ENCODE results near the gene EEF2K. TPM values are rescaled to one million over a fixed set of nuclear protein-coding genes. Genes with fewer than 3 reads are reported as not detected.

EEF2K gene
- total RNA-seq, 1 experiment from 2014 or later, result 9.1 TPM

- Histone ChIP-seq H3K36me3 (ENCODE audit: low read depth, low read length) (peaks cover 3% of the 10 kb centered on the region; the same call in 1 of the 2 replicates), H3K4me3 (ENCODE audit: low read length) (no peak overlapping the region), H3K9ac (ENCODE audit: low read length) (no peak overlapping the region), H4K20me1 (ENCODE audit: low read length) (no peaks in the 10 kb centered on the region), H3K27me3 (ENCODE audit: low read length) (no peaks in the 10 kb centered on the region), H3K79me2 (ENCODE audit: low read length) (no peaks in the 10 kb centered on the region), H3K4me1 (ENCODE audit: insufficient read depth, low read length) (no peaks in the 10 kb centered on the region), H3F3A (ENCODE audit: low read length, unreplicated experiment) (no peaks in the 10 kb centered on the region), H3K9me3 (ENCODE audit: low read length) (no peaks in the 10 kb centered on the region), H3K9me2 (replicated peaks; ENCODE audit: low read length) (no peaks in the 10 kb centered on the region), H3K4me2 (ENCODE audit: low read length) (no peak overlapping the region), H2AFZ (ENCODE audit: low read length) (no peak overlapping the region), H3K27ac (ENCODE audit: low read length) (no peak overlapping the region)
- BruUV-seq (replicated peaks), result no TSS peak
- CTCF ChIA-PET, result no interaction called here
- POLR2A ChIA-PET (ENCODE audit: unreplicated experiment), result no interaction called here
- ATAC-seq (no peak), DNase-seq (no peak)
- intact Hi-C loops (cut with micrococcal nuclease), result no loop called here
- TF ChIP-seq EZH2 (IDR thresholded peaks at IDR 0.05; ENCODE audit: low read length, unreplicated experiment) (no peak), EZH2phosphoT487 (IDR thresholded peaks at IDR 0.05; ENCODE audit: borderline replicate concordance, low read length) (no peak)
- TF ChIP-seq, protein P1, sequence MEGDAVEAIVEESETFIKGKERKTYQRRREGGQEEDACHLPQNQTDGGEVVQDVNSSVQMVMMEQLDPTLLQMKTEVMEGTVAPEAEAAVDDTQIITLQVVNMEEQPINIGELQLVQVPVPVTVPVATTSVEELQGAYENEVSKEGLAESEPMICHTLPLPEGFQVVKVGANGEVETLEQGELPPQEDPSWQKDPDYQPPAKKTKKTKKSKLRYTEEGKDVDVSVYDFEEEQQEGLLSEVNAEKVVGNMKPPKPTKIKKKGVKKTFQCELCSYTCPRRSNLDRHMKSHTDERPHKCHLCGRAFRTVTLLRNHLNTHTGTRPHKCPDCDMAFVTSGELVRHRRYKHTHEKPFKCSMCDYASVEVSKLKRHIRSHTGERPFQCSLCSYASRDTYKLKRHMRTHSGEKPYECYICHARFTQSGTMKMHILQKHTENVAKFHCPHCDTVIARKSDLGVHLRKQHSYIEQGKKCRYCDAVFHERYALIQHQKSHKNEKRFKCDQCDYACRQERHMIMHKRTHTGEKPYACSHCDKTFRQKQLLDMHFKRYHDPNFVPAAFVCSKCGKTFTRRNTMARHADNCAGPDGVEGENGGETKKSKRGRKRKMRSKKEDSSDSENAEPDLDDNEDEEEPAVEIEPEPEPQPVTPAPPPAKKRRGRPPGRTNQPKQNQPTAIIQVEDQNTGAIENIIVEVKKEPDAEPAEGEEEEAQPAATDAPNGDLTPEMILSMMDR (conservative IDR thresholded peaks at IDR 0.05; ENCODE audit: low read depth, low read length), result no peak
Observed at GRCh38 chr16:22222006-22222405, 15.9 kb downstream of the EEF2K start.

DNA sequence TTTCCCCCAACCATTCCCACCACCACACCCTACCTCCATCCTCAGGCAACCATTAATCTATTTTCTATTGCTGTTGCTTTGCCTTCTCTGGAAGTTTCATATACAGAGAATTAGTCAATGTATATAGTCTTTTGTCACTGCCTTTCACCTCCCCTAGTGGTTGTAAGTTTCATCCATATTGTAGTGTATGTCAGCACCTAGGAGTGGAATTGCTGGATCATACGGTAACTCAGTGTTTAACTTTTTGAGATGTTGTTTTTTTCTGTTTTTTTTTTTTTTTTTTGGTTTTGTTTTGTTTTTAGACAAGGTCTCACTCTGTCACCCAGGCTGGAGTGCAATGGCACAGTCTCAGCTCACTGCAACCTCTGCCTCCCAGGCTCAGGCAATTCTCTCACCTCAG, 16.9 kb downstream of the EEF2K start:
- Histone ChIP-seq H3K9me2 (replicated peaks; ENCODE audit: low read length) (no peaks in the 10 kb centered on the region), H3K4me1 (ENCODE audit: insufficient read depth, low read length) (no peaks in the 10 kb centered on the region), H3K9me3 (ENCODE audit: low read length) (no peaks in the 10 kb centered on the region), H3K9ac (ENCODE audit: low read length) (no peak overlapping the region), H3K27ac (ENCODE audit: low read length) (no peak overlapping the region), H3K4me3 (ENCODE audit: low read length) (no peak overlapping the region), H2AFZ (ENCODE audit: low read length) (no peak overlapping the region), H3K79me2 (ENCODE audit: low read length) (no peaks in the 10 kb centered on the region), H3K27me3 (ENCODE audit: low read length) (no peaks in the 10 kb centered on the region), H4K20me1 (ENCODE audit: low read length) (no peaks in the 10 kb centered on the region), H3K4me2 (ENCODE audit: low read length) (no peak overlapping the region), H3K36me3 (ENCODE audit: low read depth, low read length) (no peaks in the 10 kb centered on the region), H3F3A (ENCODE audit: low read length, unreplicated experiment) (no peaks in the 10 kb centered on the region)
- DNase-seq, result no peak
- no peak for ATAC-seq
- ChIA-PET POLR2A (ENCODE audit: unreplicated experiment) (no interaction called here), CTCF (no interaction called here)
- BruUV-seq (replicated peaks), result no TSS peak
- intact Hi-C loops (cut with micrococcal nuclease), result no loop called here
- no peak for TF ChIP-seq EZH2 (IDR thresholded peaks at IDR 0.05; ENCODE audit: low read length, unreplicated experiment)
- TF ChIP-seq, protein P1 (conservative IDR thresholded peaks at IDR 0.05; ENCODE audit: low read depth, low read length), result no peak

DNA sequence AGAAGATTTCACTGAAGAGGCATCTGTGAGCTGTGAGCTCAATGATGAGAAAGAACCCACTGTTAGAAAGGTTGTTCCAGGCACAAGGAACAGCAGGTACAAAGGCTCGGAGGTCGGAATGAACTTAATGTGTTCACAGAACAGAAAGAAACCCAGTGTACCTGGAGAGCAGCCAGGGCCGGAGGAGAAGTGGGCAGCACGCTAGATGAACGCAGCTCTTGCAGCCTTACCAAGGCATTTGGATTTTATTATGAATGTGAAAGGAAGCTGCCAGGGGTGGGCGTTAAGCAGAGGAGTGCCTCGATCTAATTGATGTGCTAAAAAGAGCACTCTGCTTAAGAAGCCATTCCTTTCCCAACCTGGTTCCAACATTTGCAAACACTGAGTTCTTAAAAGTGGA, 19.0 kb downstream of the EEF2K start:
- no peak for ATAC-seq
- Histone ChIP-seq H4K20me1 (ENCODE audit: low read length) (no peaks in the 10 kb centered on the region), H3K36me3 (ENCODE audit: low read depth, low read length) (peaks cover 3% of the 10 kb centered on the region; the same call in 1 of the 2 replicates), H2AFZ (ENCODE audit: low read length) (no peak overlapping the region), H3F3A (ENCODE audit: low read length, unreplicated experiment) (no peaks in the 10 kb centered on the region), H3K4me2 (ENCODE audit: low read length) (no peak overlapping the region), H3K79me2 (ENCODE audit: low read length) (no peaks in the 10 kb centered on the region), H3K9me3 (ENCODE audit: low read length) (no peaks in the 10 kb centered on the region), H3K27me3 (ENCODE audit: low read length) (no peaks in the 10 kb centered on the region), H3K9me2 (replicated peaks; ENCODE audit: low read length) (no peaks in the 10 kb centered on the region), H3K4me1 (ENCODE audit: insufficient read depth, low read length) (no peaks in the 10 kb centered on the region), H3K27ac (ENCODE audit: low read length) (no peak overlapping the region), H3K4me3 (ENCODE audit: low read length) (no peak overlapping the region), H3K9ac (ENCODE audit: low read length) (no peak overlapping the region)
- CTCF ChIA-PET, result no interaction called here
- no peak for DNase-seq
- no peak for TF ChIP-seq EZH2phosphoT487 (IDR thresholded peaks at IDR 0.05; ENCODE audit: borderline replicate concordance, low read length)
- TF ChIP-seq, protein P1 (conservative IDR thresholded peaks at IDR 0.05; ENCODE audit: low read depth, low read length), result no peak
- no peak for TF ChIP-seq EZH2 (IDR thresholded peaks at IDR 0.05; ENCODE audit: low read length, unreplicated experiment)
- intact Hi-C loops (cut with micrococcal nuclease), result no loop called here
- BruUV-seq (replicated peaks), result no TSS peak
- POLR2A ChIA-PET (ENCODE audit: unreplicated experiment), result no interaction called here
